DMS 273 treated with DMSO at 0.1 percent for 48 hours (cell line): ENCODE results near the gene FAM78A.
"Not testable (repeated sequence)": the region's sequence is repeated elsewhere in the genome, so short reads cannot be mapped to it uniquely, and the experiment has no call there.

ENCODE experiments used
- DNase-seq: peaks from one replicate; lab custom pipeline; 2025; lab: John Stamatoyannopoulos, UW

FAM78A gene

DNA sequence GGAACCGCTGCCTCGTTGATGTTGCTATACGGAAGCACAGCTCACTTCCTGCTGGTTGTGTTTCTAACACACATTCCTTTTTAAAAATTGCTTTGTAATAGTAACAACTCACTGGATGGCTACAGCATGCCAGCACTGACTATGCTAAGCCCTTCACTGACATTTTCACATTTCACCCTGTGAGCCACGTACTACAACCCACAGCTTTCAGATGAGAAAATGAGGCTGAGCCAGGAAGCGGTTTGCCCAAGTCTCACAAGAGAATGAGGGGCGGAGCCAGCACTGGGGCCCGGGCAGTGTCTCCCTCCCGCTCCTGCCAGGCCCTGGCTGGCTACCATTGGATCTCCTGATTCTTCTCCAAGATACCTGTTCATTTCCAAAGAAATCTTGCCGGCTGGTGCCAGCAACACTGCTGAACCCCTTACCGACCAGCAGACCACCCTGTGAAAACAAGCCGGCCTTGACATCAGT lies 38.3 kb downstream of the FAM78A start:
- DNase-seq, result no peak

DNA sequence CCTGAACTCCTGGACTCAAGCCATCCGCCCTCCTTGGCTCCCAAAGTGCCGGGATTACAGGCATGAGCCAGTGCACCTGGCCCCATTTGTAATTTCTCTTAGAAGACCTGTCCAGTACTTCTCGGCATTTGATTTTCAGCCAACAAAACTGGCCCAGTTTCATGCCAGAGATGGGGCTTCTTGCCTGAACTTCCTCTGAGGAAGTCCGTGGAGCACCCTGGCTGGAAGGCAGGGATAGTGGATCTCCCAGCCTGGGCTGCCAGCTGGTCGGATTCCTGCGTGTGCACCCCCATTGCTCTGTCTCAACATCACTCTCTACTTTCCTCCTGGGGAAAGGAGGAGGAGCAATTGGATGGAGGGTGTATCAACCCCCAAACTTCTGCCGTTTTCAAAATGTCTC lies 39.0 kb downstream of the FAM78A start:
- no peak for DNase-seq

DNA sequence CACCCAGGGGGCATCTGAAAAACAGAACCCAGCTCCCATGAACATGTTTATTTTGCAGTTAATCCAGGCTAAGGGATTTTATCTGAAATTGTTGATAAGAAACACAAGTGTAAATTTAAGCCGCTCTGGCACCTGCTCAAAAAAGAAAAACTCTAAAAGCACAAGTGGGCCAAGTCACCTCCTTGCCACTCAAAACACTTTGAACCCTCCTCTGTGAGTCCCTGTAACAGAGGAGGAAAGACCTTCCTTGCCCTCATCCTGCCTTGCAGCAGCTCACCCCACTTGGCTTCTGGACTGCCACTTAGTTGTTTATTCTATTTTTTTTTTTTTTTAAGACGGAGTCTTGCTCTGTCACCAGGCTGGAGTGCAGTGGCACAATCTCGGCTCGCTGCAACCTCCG lies 39.5 kb downstream of the FAM78A start:
- DNase-seq, result no peak

DNA sequence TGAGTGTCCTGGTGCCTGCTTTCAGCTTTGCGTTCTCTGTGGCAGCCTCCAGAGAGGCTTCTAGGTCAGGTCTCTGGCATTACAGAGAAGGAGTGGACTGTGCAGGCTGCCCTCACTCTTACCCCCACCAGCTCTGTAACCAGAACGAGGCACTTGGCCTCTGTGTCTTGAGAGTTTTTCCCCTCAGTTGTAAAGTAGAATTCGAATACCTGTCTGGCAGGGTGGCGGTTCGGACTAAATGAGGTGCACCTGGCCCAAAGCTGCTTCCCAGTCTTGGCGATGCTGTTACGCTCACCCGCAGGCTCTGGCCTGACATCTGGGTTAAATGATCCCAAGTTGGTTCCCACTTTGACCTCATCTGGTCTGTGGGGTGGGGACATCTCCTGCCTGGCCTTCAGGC lies 40.1 kb downstream of the FAM78A start:
- DNase-seq, result no peak

DNA sequence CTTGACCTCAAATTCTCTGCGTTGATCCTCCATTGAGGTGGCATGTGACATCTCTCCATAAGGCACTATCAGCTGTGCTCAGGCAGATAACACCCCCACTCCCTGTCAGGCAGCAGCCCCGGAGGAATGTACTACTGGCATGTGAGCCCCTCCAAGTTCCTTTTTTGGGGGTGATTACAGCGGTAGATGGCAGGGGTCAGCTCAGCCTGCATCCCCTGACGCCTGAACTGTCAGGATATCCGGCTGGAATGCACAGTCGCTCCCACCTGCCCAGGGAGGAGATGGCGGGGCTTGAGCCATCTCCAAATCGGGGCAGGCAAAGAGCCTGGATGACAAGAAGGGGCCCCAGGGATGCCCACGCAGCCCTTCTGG lies 40.8 kb downstream of the FAM78A start:
- no peak for DNase-seq

DNA sequence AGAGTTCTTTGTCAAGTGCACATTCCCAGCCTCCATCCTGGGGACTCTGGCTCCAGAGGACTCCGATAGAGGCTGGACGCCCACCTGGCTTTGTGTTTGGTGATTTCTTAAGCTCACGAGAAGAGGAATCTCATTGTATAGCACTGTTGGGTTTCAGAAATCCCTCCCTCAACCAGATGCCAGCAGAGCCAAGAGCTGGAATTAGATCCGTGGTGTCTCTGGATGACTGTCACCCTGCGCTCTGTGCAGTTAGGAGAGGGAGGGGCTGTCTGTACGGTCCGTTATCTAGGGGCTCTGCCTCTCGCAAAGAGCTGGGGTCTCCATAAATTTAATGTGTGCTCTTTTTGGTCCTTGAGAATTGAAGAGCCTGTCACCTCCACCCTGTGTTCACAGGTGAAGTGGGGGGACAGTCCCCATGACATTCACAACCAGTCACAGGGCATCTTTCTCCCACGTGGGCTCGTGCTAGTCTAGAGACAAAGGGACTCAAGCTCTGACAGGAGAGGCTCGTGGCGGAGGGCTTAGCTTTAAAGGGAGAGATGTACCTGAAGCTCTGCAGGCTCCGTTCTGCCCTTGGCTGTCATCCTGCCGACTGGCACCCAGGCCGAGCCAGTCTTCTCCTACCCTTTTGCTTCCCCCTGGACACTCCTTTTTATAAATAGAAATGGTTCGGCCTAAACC lies 41.4 kb downstream of the FAM78A start:
- no peak for DNase-seq

DNA sequence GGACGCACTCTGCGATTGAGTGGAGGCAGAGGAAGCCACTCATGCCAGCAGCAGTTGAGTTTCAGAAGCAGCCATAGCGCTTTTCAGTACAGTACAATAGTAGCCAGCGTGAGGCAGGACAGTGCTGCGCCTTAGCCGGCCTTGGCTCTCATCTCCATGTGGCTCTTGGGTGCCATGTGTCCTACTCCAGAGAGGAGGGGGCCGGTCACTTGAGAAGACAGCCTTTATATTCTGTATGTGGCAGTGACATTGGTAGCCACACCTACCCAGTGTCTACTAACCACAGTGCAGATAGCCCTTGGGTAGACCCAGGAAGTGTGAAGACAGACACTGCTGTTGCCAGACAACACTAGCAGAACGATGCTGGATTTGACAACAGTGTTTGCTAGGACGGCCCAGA lies 42.3 kb downstream of the FAM78A start:
- DNase-seq, result no peak

DNA sequence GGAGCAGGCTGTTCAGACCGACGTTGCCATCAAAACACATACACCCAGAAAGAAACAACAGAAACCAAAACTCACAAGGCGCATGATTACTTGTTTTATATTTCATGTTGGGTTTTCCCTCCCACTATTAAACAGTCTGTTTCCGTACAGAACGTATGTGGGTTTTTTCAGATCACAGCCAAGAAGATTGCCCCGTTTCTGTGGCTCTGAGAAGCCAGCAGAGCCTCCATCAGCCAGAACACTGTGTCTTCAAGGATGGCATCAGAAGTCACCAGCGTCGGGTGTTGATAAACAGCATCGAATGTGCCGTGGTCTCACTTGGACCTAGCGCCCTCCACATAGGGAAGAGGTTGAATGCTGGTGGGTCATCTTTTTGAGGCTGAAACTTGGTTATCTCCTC lies 42.8 kb downstream of the FAM78A start:
- DNase-seq, result no peak

DNA sequence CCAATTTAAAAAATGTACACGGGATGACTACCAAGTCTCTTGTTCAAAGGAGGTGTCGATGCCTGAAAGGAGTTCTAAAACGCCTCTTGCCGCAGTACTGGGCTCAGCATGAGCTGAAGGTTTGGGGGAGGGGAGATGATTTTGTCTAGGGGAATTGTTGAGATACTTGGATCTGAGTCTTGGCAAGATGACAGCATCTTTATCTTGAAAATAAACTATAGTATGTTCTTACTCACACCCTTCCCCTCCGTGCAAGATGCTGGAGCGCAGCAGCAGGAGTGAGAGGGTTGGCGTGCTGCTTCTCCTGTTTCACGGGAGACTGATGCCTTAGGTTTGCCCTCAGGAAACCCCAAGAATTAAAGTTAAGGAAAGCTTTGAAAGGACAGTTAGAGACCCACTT lies 47.3 kb downstream of the FAM78A start:
- DNase-seq, result no peak

DNA sequence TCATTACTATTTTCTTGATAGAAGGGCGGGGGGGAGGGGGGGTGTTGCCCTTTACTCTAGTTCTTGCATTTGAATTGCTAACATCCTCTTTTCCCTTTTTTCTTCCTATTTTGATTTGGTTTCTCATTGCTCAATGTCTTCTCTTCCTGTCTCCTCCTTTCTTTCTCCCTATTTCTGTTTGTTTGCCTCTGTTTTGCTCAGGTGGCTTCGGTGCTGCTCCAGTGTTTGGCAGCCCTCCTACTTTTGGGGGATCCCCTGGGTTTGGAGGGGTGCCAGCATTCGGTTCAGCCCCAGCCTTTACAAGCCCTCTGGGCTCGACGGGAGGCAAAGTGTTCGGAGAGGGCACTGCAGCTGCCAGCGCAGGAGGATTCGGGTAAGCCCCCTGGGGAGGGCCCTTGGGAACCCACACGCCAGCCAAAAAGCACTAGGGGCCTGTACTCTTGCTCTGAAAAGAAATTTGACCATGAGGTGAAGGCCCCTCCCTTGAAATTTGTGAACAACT lies 48.3 kb downstream of the FAM78A start:
- no peak for DNase-seq

DNA sequence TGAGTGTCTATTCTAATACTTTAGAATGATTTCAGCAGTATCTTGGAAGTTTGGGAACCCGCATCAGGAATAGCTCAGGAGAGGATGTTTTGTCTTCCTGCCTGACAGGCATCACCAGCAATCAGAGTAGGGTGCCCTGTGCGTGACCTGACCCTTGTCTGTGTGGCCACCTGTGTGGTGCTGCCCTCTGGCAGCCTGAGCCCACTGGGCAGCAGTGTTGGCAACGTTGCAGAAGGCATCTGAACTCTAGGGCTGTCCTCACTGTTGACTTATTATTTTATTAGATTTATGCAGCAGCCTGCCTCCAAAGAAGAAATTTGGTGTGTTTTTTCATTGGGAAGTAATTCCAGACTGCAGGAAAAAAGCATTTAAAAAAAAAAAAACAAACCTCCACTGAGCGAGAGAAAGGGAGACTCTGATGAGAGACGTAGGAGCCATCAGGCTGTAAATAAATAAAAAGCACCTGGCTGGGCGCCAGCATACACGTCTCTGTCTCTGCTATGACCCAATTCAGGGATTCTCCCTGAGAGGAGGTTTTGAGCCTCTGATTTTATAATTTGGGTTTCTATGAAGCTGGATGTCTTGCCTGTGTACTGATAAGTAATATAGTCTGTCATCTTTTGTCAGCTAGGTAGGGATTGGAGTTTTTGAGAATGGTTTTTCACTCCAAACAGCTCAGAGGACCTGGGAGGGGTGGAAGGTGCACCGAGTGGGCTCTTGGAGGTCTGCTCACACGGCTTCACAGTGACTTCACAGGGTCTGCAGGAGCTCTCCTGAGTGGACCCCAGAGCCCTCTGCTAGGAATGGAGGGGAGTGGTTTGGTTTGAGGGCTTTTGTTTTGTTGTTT lies 49.0 kb downstream of the FAM78A start:
- DNase-seq, result no peak

DNA sequence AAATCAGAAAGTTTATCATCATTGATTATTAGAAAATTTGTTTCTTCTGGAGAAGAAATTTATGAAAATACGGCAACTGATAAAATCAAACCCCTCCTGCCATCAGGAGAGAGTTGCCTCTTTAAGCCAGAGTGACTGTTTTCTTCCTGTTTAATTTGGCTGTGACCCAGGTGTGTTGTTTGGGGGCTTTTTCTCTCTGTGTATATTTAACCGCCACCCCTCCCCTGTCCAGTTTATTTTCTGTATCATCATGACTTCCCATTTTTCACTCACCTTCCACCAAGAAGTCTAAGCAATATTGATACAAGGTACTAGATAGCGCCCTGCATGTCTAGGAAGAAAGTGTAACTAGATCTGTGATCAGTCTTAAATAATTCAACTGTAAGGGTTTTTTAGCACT lies 50.1 kb downstream of the FAM78A start:
- DNase-seq, result no peak

DNA sequence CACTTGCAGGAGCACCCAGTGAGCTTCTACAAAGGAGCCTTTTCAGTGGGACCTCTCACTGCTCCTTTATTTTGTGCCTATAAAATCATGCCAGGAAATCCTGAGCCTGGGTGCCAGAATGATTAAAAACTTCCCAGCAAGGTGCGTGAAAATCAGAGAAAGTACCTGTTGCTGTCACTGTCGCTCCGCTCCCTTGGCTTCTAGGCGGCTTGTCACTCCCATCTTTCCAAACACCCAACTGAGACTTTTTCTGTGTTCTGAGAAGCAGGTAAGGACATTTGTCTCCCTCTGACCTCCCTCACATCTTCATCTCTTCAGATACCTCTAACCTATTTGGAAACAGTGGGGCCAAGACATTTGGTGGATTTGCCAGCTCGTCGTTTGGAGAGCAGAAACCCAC lies 53.9 kb downstream of the FAM78A start:
- no peak for DNase-seq

DNA sequence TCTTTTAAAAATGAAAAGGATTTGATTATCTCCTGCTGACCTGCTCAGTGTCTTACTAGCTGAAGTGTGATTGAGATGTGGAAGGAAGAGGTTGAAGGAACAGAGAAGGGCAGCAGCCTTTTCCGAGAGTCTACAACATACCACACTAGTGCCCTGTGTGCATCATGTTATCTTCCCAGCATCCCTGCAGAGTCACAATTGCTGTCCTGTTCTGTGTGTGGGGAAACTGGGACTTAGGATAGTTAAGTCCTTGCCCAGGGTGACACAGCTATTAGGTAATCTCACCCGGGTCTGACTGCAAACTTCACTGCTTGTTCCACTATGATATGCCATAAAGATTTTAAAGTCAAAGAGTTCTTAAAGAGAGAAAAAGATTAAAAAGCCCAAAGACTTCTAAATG lies 55.8 kb downstream of the FAM78A start:
- DNase-seq, result no peak

DNA sequence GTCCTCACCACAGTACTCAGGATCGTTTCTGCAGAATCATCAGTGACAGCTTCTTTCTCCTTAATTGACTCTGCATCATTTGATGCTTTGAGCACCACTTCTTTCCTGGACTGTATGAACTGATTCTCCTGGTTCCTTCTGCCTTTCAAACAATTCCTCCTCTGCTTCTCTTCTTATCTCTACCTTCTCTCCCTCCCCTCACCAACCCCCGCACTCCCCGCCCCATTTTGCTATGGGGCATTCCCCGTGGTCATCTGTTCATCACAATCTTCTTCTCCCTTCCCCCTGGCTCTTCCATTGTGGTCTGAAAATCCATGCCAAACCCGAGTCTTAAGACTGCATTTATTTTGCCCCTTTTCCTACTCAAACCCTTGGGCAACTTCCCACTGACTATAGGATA lies 57.9 kb downstream of the FAM78A start:
- DNase-seq, result no peak

DNA sequence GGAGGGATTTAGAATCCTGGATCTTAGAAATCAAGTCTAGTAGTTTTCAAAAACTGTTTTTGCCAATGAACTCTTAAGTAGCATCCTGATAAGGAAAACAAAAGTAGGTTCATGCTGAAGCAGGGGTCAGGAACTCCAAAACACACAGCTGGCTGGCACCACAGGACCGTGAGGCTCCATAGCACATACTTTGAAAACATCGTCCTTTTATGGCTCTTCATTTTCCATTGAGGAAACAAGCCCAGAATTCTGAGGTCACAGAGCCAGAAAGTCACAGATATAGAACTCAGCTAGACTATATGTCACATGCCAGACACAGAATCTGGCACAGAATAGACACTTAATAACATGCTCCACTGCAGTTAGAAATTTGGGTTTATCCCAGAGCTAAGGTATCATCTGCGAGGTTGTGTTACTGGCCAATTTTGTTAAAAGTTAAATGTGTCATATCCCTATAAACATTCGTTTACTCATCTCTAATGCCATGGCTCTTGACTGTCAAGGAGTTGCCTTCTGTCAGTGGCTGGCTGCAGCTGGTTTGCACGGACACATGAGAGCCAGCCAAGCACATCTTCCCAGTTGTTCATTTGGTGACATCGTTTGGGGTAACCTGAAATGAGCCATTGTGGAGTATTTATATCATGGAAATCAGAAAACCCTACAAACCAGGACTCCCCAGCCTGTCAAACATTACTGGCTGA lies 58.8 kb downstream of the FAM78A start:
- no peak for DNase-seq

DNA sequence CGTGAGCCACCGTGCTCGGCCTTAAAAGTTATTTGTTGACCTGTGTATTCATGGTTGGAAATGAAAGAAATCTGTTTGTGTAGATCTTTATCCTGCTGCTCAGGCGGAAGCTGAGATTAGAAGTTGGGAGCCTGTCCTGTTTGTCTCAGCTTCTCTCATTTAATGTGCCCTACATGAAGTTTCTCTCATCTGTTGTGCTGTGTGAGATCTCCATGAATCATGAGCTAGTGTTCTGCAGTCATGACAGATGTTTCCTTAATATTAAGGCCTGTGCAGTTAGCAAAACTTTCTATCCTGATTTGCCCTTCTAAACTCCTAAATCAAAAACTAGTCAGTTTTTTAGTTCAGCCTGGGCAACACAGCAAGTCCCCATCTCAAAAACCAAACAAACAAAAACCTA lies 59.5 kb downstream of the FAM78A start:
- no peak for DNase-seq

DNA sequence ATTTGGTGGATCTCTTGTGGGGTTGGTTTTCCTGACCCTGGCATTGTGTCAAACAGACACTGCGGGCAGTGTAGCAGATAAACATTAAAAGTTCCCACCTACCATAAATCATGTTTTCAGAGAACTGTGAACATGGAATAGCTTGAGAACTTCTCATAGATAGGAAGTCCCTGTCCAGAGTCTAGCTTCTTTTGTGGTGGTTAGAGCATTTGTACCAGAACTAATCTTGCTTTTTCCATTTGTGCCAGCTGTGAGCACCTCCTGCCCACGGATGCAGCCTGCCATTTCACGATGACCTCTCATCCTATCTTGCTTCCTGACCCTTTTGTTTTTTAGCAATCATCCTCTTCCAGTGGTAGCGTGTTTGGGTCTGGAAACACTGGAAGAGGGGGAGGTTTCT lies 61.4 kb downstream of the FAM78A start:
- no peak for DNase-seq

DNA sequence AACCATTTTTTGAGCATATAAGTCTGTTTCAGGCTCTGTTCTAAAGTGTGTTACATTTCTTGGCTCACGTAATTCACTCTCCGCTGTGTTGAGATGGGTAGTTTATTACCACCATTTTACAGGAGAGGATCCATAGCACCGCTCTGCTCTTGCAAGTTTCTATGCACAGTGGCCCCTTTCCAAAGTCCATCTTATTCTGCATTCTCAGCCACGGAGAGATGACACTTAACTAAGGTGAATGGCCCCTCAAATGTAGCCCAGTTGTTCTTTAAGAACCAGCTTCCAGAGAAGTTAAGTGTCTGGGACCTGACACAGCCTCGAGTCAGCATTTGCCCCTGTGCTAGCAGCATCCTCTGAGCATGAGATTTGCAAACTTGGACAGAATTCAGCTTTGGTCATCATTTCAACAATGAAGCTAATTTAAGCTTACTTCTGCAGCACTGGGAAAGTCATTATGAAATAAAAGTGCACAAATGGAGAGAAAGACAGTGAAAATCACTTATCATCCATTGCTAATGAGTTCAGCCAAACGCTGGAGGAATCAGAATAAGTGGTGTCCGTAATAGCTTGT lies 61.9 kb downstream of the FAM78A start:
- no peak for DNase-seq

DNA sequence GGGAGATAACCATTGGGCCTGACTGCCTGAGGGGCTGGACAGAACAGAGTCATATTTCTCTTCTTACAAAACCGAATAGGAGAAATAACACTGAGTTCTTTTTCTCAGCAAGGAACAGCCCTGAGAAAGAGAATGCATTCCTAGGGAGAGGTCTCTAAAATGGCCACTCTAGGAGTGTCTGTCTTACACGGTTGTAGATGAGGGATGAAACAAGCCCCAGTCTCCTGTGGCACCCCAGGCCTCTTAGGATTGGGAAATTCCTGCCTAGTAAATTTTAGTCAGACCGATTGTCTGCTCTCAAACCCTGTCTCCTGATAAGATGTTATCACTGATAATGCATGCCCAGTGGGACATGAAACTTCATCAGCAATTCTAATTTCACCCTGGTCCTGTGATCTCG lies 64.4 kb downstream of the FAM78A start:
- DNase-seq, result not testable (repeated sequence)
